HUES6 (cell line): ENCODE data around the gene STPG1.

Source experiments
- H3K27ac ChIP-seq: 2 replicates; pipeline ENCODE4 v1.7.0; 2013; ENCODE audit warnings: low read depth, mild to moderate bottlenecking, low read length, inconsistent platforms
- H3K27me3 ChIP-seq: 2 replicates; pipeline ENCODE4 v1.6.1; 2013; ENCODE audit warnings: low read length; ENCODE audit not compliant: control insufficient read depth, insufficient read depth
- H3K36me3 ChIP-seq: 2 replicates; pipeline ENCODE4 v1.6.1; 2013; ENCODE audit warnings: low read length; ENCODE audit not compliant: control insufficient read depth, insufficient read depth
- H3K4me1 ChIP-seq: 2 replicates; pipeline ENCODE4 v1.6.1; 2013; ENCODE audit warnings: low read length; ENCODE audit not compliant: control insufficient read depth, insufficient read depth
- H3K4me3 ChIP-seq: 2 replicates; pipeline ENCODE4 v1.5.1; 2013; ENCODE audit warnings: low read depth, low read length
- H3K9ac ChIP-seq: one replicate; pipeline ENCODE4 v1.6.1; 2013; ENCODE audit warnings: mild to moderate bottlenecking, low read length
- H3K9me3 ChIP-seq: 2 replicates; pipeline ENCODE4 v1.6.1; 2013; ENCODE audit warnings: low read depth, low read length; ENCODE audit not compliant: control insufficient read depth, insufficient read depth

Gene STPG1

GRCh38 chr1:24353292-24353891 lies 60.2 kb downstream of the STPG1 start:
- Histone ChIP-seq H3K27me3 (no peaks in the 10 kb centered on the region), H3K9me3 (no peaks in the 10 kb centered on the region), H3K4me3 (no peak overlapping the region)

GRCh38 chr1:24351918-24352627 lies 61.5 kb downstream of the STPG1 start:
- Histone ChIP-seq H3K36me3 (no peaks in the 10 kb centered on the region; the same call in 1 of the 2 replicates), H3K4me3 (no peak overlapping the region), H3K27ac (no peak overlapping the region), H3K27me3 (no peaks in the 10 kb centered on the region), H3K9ac (no peak overlapping the region), H3K4me1 (no peaks in the 10 kb centered on the region), H3K9me3 (no peaks in the 10 kb centered on the region)

More at GRCh38 chr1:24353292-24353891, 60.2 kb downstream of the STPG1 start:
- no peak overlapping the region for H3K27ac ChIP-seq
- H3K4me1 ChIP-seq, result no peaks in the 10 kb centered on the region
- H3K36me3 ChIP-seq, result peaks cover 7% of the 10 kb centered on the region
- H3K9ac ChIP-seq, result no peak overlapping the region

GRCh38 chr1:24351247-24351646 lies 62.3 kb downstream of the STPG1 start:
- Histone ChIP-seq H3K36me3 (no peaks in the 10 kb centered on the region; the same call in 1 of the 2 replicates), H3K4me3 (no peak overlapping the region), H3K9me3 (no peaks in the 10 kb centered on the region), H3K27ac (no peak overlapping the region), H3K4me1 (no peaks in the 10 kb centered on the region), H3K9ac (no peak overlapping the region), H3K27me3 (no peaks in the 10 kb centered on the region)

- Histone ChIP-seq H3K9me3 (no peaks in the 10 kb centered on the region), H3K9ac (no peak overlapping the region), H3K27ac (no peak overlapping the region), H3K4me3 (no peak overlapping the region), H3K36me3 (no peaks in the 10 kb centered on the region; the same call in 1 of the 2 replicates), H3K27me3 (no peaks in the 10 kb centered on the region), H3K4me1 (no peaks in the 10 kb centered on the region)
These were observed 63.7 kb downstream of the STPG1 start for GRCh38 chr1:24349891-24350290.

- H3K27me3 ChIP-seq, result no peaks in the 10 kb centered on the region
- no peaks in the 10 kb centered on the region for H3K36me3 ChIP-seq
- H3K27ac ChIP-seq, result no peak overlapping the region
- no peaks in the 10 kb centered on the region for H3K9me3 ChIP-seq
- H3K9ac ChIP-seq, result no peak overlapping the region
- no peaks in the 10 kb centered on the region for H3K4me1 ChIP-seq
- H3K4me3 ChIP-seq, result no peak overlapping the region
These were observed 65.4 kb downstream of the STPG1 start for GRCh38 chr1:24348196-24348595.

GRCh38 chr1:24347159-24347934 lies 66.2 kb downstream of the STPG1 start:
- no peak overlapping the region for H3K4me3 ChIP-seq
- H3K4me1 ChIP-seq, result peaks cover under 1% of the 10 kb centered on the region; the same call in 1 of the 2 replicates
- H3K27me3 ChIP-seq, result no peaks in the 10 kb centered on the region
- no peak overlapping the region for H3K9ac ChIP-seq
- H3K27ac ChIP-seq, result no peak overlapping the region
- no peaks in the 10 kb centered on the region for H3K9me3 ChIP-seq
- no peaks in the 10 kb centered on the region for H3K36me3 ChIP-seq

GRCh38 chr1:24345334-24345733 lies 68.2 kb downstream of the STPG1 start:
- H3K4me3 ChIP-seq, result no peak overlapping the region
- H3K9ac ChIP-seq, result no peak overlapping the region
- H3K4me1 ChIP-seq, result peaks cover 21% of the 10 kb centered on the region
- H3K27me3 ChIP-seq, result no peaks in the 10 kb centered on the region
- H3K36me3 ChIP-seq, result no peaks in the 10 kb centered on the region
- H3K27ac ChIP-seq, result no peak overlapping the region
- H3K9me3 ChIP-seq, result no peaks in the 10 kb centered on the region

GRCh38 chr1:24344090-24344742 lies 69.4 kb downstream of the STPG1 start:
- no peak overlapping the region for H3K9ac ChIP-seq
- no peaks in the 10 kb centered on the region for H3K36me3 ChIP-seq
- H3K27ac ChIP-seq, result no peak overlapping the region
- no peaks in the 10 kb centered on the region for H3K27me3 ChIP-seq
- no peaks in the 10 kb centered on the region for H3K9me3 ChIP-seq
- peaks cover 26% of the 10 kb centered on the region for H3K4me1 ChIP-seq
- H3K4me3 ChIP-seq, result no peak overlapping the region

GRCh38 chr1:24343412-24344089 lies 70.0 kb downstream of the STPG1 start:
- H3K9me3 ChIP-seq, result no peaks in the 10 kb centered on the region
- peaks cover 28% of the 10 kb centered on the region for H3K4me1 ChIP-seq
- H3K27ac ChIP-seq, result no peak overlapping the region
- no peak overlapping the region for H3K4me3 ChIP-seq
- H3K9ac ChIP-seq, result no peak overlapping the region
- H3K36me3 ChIP-seq, result no peaks in the 10 kb centered on the region
- no peaks in the 10 kb centered on the region for H3K27me3 ChIP-seq

GRCh38 chr1:24341260-24341659 lies 72.3 kb downstream of the STPG1 start:
- no peaks in the 10 kb centered on the region for H3K27me3 ChIP-seq
- no peak overlapping the region for H3K9ac ChIP-seq
- no peak overlapping the region for H3K27ac ChIP-seq

More at GRCh38 chr1:24341260-24341659, 72.3 kb downstream of the STPG1 start:
- Histone ChIP-seq H3K4me1 (peaks cover 49% of the 10 kb centered on the region), H3K36me3 (no peaks in the 10 kb centered on the region), H3K4me3 (no peak overlapping the region), H3K9me3 (no peaks in the 10 kb centered on the region)
